Sigmoid colon (tissue), 4 donors: ENCODE results near the gene BICRA.

Experiments
- EP300 ChIP-seq, 4 donors: sonication (generic); formaldehyde crosslinking; IDR thresholded peaks; one replicate each; pipeline ENCODE4 v1.6.1; 2017; ENCODE audit warnings: antibody characterized with exemption in 4 of 4
- POLR2A ChIP-seq, 2 donors: fragments of 450-650 bp; IDR thresholded peaks; one replicate each; pipeline ENCODE4 v1.6.1; 2016; ENCODE audit warnings: antibody characterized with exemption in 2 of 2, mild to moderate bottlenecking in 2 of 2, moderate library complexity in 2 of 2
- POLR2AphosphoS5 ChIP-seq, 4 donors: sonication (generic); formaldehyde crosslinking; IDR thresholded peaks; one replicate each; pipeline ENCODE4 v1.6.1; 2017; ENCODE audit warnings: antibody characterized with exemption in 4 of 4
- TF ChIP-seq, protein P1 (sequence below), 4 experiments: fragments of 450-650 bp in 3 of 4; fragments of 200-600 bp in 1 of 4; IDR thresholded peaks; one replicate each; pipeline ENCODE4 v1.5.1; 2016 to 2019; ENCODE audit warnings: antibody characterized with exemption in 4 of 4, mild to moderate bottlenecking in 3 of 4, moderate library complexity in 2 of 4

DNA sequence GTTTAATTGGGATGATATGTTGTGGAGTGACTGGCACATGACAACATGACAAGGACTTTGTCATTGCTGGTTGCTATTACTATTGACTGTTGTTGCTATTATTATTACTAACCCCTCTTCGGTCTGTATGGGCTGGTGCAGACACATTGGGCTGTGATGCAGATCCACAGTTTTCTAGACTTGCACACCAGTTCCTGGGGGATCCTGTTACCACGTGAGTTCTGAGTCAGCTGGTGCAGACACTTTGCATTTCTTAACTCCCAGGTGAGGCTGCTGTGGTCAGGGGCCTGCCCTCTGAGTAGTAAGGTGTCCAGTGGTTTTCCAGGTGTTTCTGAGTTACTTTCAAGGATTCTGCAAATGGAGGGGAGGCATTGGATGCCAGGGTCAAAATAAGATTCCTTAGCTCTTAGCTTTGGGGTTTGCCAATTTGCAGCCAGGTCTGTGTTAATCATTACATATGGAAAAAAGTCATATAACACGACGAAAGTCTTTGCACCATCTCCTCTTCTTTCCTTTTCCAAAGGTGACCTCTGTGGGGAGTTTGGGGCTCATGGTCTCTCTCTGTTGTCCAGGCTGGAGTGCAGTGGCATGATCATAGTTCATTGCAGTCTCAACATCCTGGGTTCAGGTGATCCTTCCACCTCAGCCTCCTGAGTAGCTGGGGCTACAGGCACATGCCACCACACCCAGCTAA lies 19.3 kb downstream of the BICRA start:
- TF ChIP-seq, protein P1, sequence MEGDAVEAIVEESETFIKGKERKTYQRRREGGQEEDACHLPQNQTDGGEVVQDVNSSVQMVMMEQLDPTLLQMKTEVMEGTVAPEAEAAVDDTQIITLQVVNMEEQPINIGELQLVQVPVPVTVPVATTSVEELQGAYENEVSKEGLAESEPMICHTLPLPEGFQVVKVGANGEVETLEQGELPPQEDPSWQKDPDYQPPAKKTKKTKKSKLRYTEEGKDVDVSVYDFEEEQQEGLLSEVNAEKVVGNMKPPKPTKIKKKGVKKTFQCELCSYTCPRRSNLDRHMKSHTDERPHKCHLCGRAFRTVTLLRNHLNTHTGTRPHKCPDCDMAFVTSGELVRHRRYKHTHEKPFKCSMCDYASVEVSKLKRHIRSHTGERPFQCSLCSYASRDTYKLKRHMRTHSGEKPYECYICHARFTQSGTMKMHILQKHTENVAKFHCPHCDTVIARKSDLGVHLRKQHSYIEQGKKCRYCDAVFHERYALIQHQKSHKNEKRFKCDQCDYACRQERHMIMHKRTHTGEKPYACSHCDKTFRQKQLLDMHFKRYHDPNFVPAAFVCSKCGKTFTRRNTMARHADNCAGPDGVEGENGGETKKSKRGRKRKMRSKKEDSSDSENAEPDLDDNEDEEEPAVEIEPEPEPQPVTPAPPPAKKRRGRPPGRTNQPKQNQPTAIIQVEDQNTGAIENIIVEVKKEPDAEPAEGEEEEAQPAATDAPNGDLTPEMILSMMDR (IDR thresholded peaks at IDR 0.05) = no peak
- TF ChIP-seq POLR2A (IDR thresholded peaks at IDR 0.05) = no peak
- TF ChIP-seq POLR2AphosphoS5 (IDR thresholded peaks at IDR 0.05) = no peak
- TF ChIP-seq EP300 (IDR thresholded peaks at IDR 0.05) = no peak
